Upper lobe of right lung (tissue), 1 donor: ENCODE results near the gene ITPK1. TPM values are rescaled to one million over a fixed set of nuclear protein-coding genes. Genes with fewer than 3 reads are reported as not detected.

Source experiments
- ATAC-seq: fragments of 200-7000 bp; cut with Tn5 transposase; one replicate; pipeline ENCODE4 v1.9.1; 2020; ENCODE audit warnings: mild to moderate bottlenecking, moderate library complexity
- DNase-seq: peaks from one replicate; pipeline ENCODE4 v3.0.0-alpha.2; 2020
- H3K27ac ChIP-seq: fragments of 200-600 bp; one replicate; pipeline ENCODE4 v1.8.0; 2022
- H3K27me3 ChIP-seq: fragments of 200-600 bp; one replicate; pipeline ENCODE4 v1.8.0; 2022; ENCODE audit warnings: mild to moderate bottlenecking
- H3K36me3 ChIP-seq: fragments of 200-600 bp; one replicate; pipeline ENCODE4 v1.8.0; 2022
- H3K4me1 ChIP-seq: fragments of 200-600 bp; one replicate; pipeline ENCODE4 v1.8.0; 2022
- H3K4me3 ChIP-seq: fragments of 200-600 bp; one replicate; pipeline ENCODE4 v1.8.0; 2022; ENCODE audit warnings: mild to moderate bottlenecking
- H3K9me3 ChIP-seq: fragments of 200-600 bp; one replicate; pipeline ENCODE4 v1.8.0; 2022
- intact Hi-C: fragments of 100-400 bp; cut with DNase I; formaldehyde crosslinking; loops from one replicate; pipeline ENCODE4 v1.11.0; 2022
- total RNA-seq: library from RNA; stranded (reverse); fragmentation: NEBNext Ultra II Directional; extraction: Animal tissue kit (Norgen Biotek cat#: 25700); gene quantifications from one replicate; pipeline ENCODE4 v1.2.1, GENCODE V29; 2021
- TF ChIP-seq, protein P1 (sequence below): fragments of 200-600 bp; IDR thresholded peaks from one replicate; pipeline ENCODE4 v1.8.0; 2022; ENCODE audit warnings: antibody characterized with exemption
- donor health status: DM: no; HTN: yes; CAD: no; lungs with severe emphysema.

ITPK1 gene
- total RNA-seq, 1 donor from 2014 or later: 96.9 TPM

DNA sequence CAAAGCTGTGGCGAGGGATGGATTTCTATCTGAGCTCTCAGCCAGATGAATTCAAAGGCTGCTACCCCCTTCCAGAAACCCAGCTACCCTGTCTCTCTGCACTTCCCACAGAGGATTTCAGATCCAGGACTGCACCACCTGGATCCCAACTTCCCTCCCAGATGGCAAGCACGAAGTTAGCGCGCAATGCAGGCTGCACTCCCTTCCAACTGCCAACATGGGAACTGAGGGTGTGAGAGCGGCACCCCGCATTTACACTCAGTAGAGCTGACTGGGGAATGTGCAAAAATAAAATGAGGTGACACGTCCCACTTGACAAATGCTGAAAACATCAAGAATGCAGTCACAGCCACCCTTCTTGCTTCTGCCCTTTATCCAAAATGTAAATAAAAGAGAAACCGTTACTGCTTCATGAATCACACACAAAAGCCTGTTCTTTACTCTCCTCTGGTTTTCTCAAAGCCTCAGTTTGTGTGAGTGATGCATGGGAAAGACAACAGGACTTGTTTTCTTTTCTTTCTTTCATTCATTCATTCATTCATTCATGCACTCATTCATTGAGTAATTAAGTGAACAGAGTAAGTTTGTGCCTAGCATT is 85.7 kb downstream of the ITPK1 start:
- no peak overlapping the region for H3K4me3 ChIP-seq
- no peak overlapping the region for H3K27ac ChIP-seq
- H3K9me3 ChIP-seq: no peaks in the 10 kb centered on the region
- intact Hi-C loops: no loop called here
- peaks cover 25% of the 10 kb centered on the region for H3K4me1 ChIP-seq
- H3K36me3 ChIP-seq: no peaks in the 10 kb centered on the region
- TF ChIP-seq, protein P1, sequence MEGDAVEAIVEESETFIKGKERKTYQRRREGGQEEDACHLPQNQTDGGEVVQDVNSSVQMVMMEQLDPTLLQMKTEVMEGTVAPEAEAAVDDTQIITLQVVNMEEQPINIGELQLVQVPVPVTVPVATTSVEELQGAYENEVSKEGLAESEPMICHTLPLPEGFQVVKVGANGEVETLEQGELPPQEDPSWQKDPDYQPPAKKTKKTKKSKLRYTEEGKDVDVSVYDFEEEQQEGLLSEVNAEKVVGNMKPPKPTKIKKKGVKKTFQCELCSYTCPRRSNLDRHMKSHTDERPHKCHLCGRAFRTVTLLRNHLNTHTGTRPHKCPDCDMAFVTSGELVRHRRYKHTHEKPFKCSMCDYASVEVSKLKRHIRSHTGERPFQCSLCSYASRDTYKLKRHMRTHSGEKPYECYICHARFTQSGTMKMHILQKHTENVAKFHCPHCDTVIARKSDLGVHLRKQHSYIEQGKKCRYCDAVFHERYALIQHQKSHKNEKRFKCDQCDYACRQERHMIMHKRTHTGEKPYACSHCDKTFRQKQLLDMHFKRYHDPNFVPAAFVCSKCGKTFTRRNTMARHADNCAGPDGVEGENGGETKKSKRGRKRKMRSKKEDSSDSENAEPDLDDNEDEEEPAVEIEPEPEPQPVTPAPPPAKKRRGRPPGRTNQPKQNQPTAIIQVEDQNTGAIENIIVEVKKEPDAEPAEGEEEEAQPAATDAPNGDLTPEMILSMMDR: no peak
- no peak for DNase-seq
- no peaks in the 10 kb centered on the region for H3K27me3 ChIP-seq
- ATAC-seq: no peak

DNA sequence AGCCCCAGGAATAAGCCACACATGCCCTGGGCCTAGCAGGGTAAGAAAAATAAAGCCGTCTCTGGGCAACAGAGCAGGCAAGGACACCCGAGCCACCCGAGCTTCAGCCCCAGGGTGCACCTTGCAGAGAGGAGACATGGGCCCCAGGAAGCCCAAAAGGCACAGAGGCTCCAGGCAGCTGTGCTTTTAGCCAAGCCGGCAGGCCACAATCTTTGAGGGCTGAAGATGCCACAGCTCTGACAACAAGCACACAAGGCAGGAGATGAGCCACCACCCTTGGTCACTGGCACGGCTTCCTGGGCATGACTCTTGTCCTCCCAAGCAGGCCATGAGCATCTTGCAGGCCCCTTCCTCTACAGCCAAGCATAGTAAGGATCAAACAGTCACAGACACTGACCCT is 86.3 kb downstream of the ITPK1 start:
- intact Hi-C loops: no loop called here
- Histone ChIP-seq H3K4me1 (peaks cover 25% of the 10 kb centered on the region), H3K9me3 (no peaks in the 10 kb centered on the region), H3K36me3 (no peaks in the 10 kb centered on the region), H3K27ac (no peak overlapping the region), H3K27me3 (no peaks in the 10 kb centered on the region), H3K4me3 (no peak overlapping the region)
- TF ChIP-seq, protein P1: no peak
- DNase-seq (no peak), ATAC-seq (no peak)

DNA sequence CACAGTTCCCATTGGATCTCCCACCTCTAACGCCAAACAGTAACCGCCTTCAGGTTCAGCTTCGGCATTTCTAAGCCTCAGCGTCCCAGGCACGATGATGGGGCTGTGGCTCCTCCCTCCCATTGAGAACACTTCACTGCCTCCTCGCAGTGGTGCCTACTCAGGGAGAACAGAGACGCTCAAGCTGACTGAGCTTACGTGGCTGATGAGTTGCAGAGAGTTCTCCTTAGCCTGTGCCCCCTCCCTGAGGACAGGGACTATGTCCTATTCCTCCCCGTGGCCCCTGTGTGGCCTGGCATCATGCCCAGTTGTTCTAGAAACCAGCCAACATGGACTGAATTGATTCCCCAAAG is 87.0 kb downstream of the ITPK1 start:
- H3K4me1 ChIP-seq: peaks cover 25% of the 10 kb centered on the region
- intact Hi-C loops: no loop called here
- H3K4me3 ChIP-seq: no peak overlapping the region
- no peaks in the 10 kb centered on the region for H3K36me3 ChIP-seq
- H3K9me3 ChIP-seq: no peaks in the 10 kb centered on the region
- ATAC-seq: no peak
- H3K27ac ChIP-seq: no peak overlapping the region
- TF ChIP-seq, protein P1: no peak
- H3K27me3 ChIP-seq: no peaks in the 10 kb centered on the region
- no peak for DNase-seq

GRCh38 chr14:93027810-93028723 is 87.7 kb downstream of the ITPK1 start:
- intact Hi-C loops: no loop called here
- H3K9me3 ChIP-seq: no peaks in the 10 kb centered on the region
- H3K4me1 ChIP-seq: peaks cover 19% of the 10 kb centered on the region
- ATAC-seq (no peak), DNase-seq (no peak)
- H3K27me3 ChIP-seq: no peaks in the 10 kb centered on the region
- TF ChIP-seq, protein P1: no peak
- no peaks in the 10 kb centered on the region for H3K36me3 ChIP-seq
- H3K4me3 ChIP-seq: no peak overlapping the region
- no peak overlapping the region for H3K27ac ChIP-seq

- intact Hi-C loops: no loop called here
- no peaks in the 10 kb centered on the region for H3K36me3 ChIP-seq
- no peaks in the 10 kb centered on the region for H3K9me3 ChIP-seq
- H3K27me3 ChIP-seq: no peaks in the 10 kb centered on the region
- H3K27ac ChIP-seq: no peak overlapping the region
- DNase-seq (no peak), ATAC-seq (no peak)
- H3K4me3 ChIP-seq: no peak overlapping the region
- TF ChIP-seq, protein P1: no peak
- H3K4me1 ChIP-seq: peaks cover 2% of the 10 kb centered on the region
These were observed 89.4 kb downstream of the ITPK1 start for GRCh38 chr14:93026339-93026738.
